ENCODE data around the gene KLF15. TPM values are rescaled to one million over a fixed set of nuclear protein-coding genes. Genes with fewer than 3 reads are reported as not detected.
A peak's percentile ranks its signal among the peaks of the same experiment; 100 is the strongest.

Gene KLF15
- total and polyA plus RNA-seq, 5 experiments from 2014 or later, result 1.2 to 1.6 TPM; not detected in 3

GRCh38 chr3:126316501-126316939, 40.7 kb downstream of the KLF15 start:
- ATAC-seq (no peak), DNase-seq (peak in 2 of 10 donors; percentile 13 to 24)
- Mint-ChIP-seq H3K27me3 (peaks cover 0 to 5% (median 2%) of the 10 kb centered on the region in 5 donors), H3K36me3 (no peaks in the 10 kb centered on the region), H3K9me3 (peaks cover 0 to 1% (median 0%) of the 10 kb centered on the region in 9 donors), H3K4me1 (no peaks in the 10 kb centered on the region), H3K4me3 (no peak overlapping the region), H3K27ac (no peak overlapping the region)
- POLR2A ChIA-PET, result no interaction called here

GRCh38 chr3:126316031-126316461, 41.2 kb downstream of the KLF15 start:
- Mint-ChIP-seq H3K4me1 (no peaks in the 10 kb centered on the region), H3K27me3 (peaks cover 0 to 5% (median 2%) of the 10 kb centered on the region in 5 donors), H3K4me3 (no peak overlapping the region), H3K27ac (no peak overlapping the region), H3K9me3 (peaks cover 0 to 1% (median 0%) of the 10 kb centered on the region in 9 donors), H3K36me3 (no peaks in the 10 kb centered on the region)
- ATAC-seq (no peak), DNase-seq (peak in 2 of 10 donors; percentile 4 to 32)
- POLR2A ChIA-PET, result no interaction called here

- H3K27me3 Mint-ChIP-seq, result peaks cover 0 to 9% (median 2%) of the 10 kb centered on the region in 5 donors
- no peak for DNase-seq
- no peaks in the 10 kb centered on the region for H3K36me3 Mint-ChIP-seq
- H3K4me3 Mint-ChIP-seq, result no peak overlapping the region
- POLR2A ChIA-PET, result no interaction called here
- peaks cover 0 to 1% (median 0%) of the 10 kb centered on the region in 9 donors for H3K9me3 Mint-ChIP-seq
- H3K27ac Mint-ChIP-seq, result no peak overlapping the region
- no peaks in the 10 kb centered on the region for H3K4me1 Mint-ChIP-seq
- no peak for ATAC-seq
These were observed 42.2 kb downstream of the KLF15 start for GRCh38 chr3:126314790-126315658.

- Mint-ChIP-seq H3K4me3 (no peak overlapping the region), H3K36me3 (no peaks in the 10 kb centered on the region), H3K4me1 (no peaks in the 10 kb centered on the region), H3K27ac (no peak overlapping the region), H3K9me3 (peaks cover 0 to 1% (median 0%) of the 10 kb centered on the region in 9 donors), H3K27me3 (peaks cover 0 to 9% (median 2%) of the 10 kb centered on the region in 5 donors)
- ATAC-seq, result no peak
- no peak for DNase-seq
- POLR2A ChIA-PET, result no interaction called here
These were observed 42.9 kb downstream of the KLF15 start for GRCh38 chr3:126314305-126314789.

- Mint-ChIP-seq H3K9me3 (peaks cover 0 to 1% (median 0%) of the 10 kb centered on the region in 9 donors), H3K36me3 (no peaks in the 10 kb centered on the region), H3K4me3 (no peak overlapping the region), H3K27ac (no peak overlapping the region), H3K27me3 (peaks cover 0 to 14% (median 3%) of the 10 kb centered on the region in 5 donors), H3K4me1 (peaks cover 0 to 2% (median 0%) of the 10 kb centered on the region in 4 donors)
- POLR2A ChIA-PET, result no interaction called here
- no peak for ATAC-seq
- DNase-seq, result no peak
These were observed 43.5 kb downstream of the KLF15 start for GRCh38 chr3:126313580-126314304.

GRCh38 chr3:126313166-126313565, 44.0 kb downstream of the KLF15 start:
- ATAC-seq, result no peak
- Mint-ChIP-seq H3K27ac (no peak overlapping the region), H3K27me3 (peaks cover 0 to 17% (median 3%) of the 10 kb centered on the region in 5 donors), H3K36me3 (no peaks in the 10 kb centered on the region), H3K4me1 (peaks cover 0 to 2% (median 0%) of the 10 kb centered on the region in 4 donors), H3K4me3 (no peak overlapping the region), H3K9me3 (peaks cover 0 to 1% (median 0%) of the 10 kb centered on the region in 9 donors)
- DNase-seq, result no peak
- POLR2A ChIA-PET, result no interaction called here

GRCh38 chr3:126312341-126312740, 44.9 kb downstream of the KLF15 start:
- Mint-ChIP-seq H3K27me3 (peaks cover 0 to 16% (median 3%) of the 10 kb centered on the region in 5 donors), H3K4me3 (no peak overlapping the region), H3K36me3 (no peaks in the 10 kb centered on the region), H3K27ac (no peak overlapping the region), H3K9me3 (peaks cover 0 to 1% (median 0%) of the 10 kb centered on the region in 9 donors), H3K4me1 (peaks cover 0 to 2% (median 0%) of the 10 kb centered on the region in 4 donors)
- no peak for DNase-seq
- ATAC-seq, result no peak
- POLR2A ChIA-PET, result interaction anchor here (0.6 kb wide), 1 partner anchor 16 kb away, joined by 6 read pairs; no protein-coding TSS in a partner anchor

- Mint-ChIP-seq H3K4me3 (no peak overlapping the region), H3K9me3 (peaks cover 0 to 1% (median 0%) of the 10 kb centered on the region in 9 donors), H3K36me3 (no peaks in the 10 kb centered on the region), H3K4me1 (peaks cover 0 to 2% (median 0%) of the 10 kb centered on the region in 4 donors), H3K27ac (no peak overlapping the region), H3K27me3 (peaks cover 0 to 23% (median 3%) of the 10 kb centered on the region in 5 donors)
- DNase-seq, result no peak
- POLR2A ChIA-PET, result no interaction called here
- no peak for ATAC-seq
These were observed 45.8 kb downstream of the KLF15 start for GRCh38 chr3:126311338-126311978.

- peaks cover 0 to 23% (median 3%) of the 10 kb centered on the region in 5 donors for H3K27me3 Mint-ChIP-seq
- ATAC-seq (no peak), DNase-seq (no peak)
- no peaks in the 10 kb centered on the region for H3K36me3 Mint-ChIP-seq
- POLR2A ChIA-PET, result no interaction called here
- H3K4me1 Mint-ChIP-seq, result peaks cover 0 to 2% (median 0%) of the 10 kb centered on the region in 4 donors
- H3K27ac Mint-ChIP-seq, result no peak overlapping the region
- no peak overlapping the region for H3K4me3 Mint-ChIP-seq
- no peaks in the 10 kb centered on the region for H3K9me3 Mint-ChIP-seq
These were observed 46.4 kb downstream of the KLF15 start for GRCh38 chr3:126310816-126311215.

GRCh38 chr3:126309861-126310655, 47.1 kb downstream of the KLF15 start:
- Mint-ChIP-seq H3K27me3 (peaks cover 0 to 30% (median 7%) of the 10 kb centered on the region in 5 donors), H3K27ac (peak overlapping the region in 1 of 10 donors; percentile 3), H3K9me3 (no peaks in the 10 kb centered on the region), H3K4me3 (no peak overlapping the region), H3K4me1 (peaks cover 0 to 2% (median 0%) of the 10 kb centered on the region in 4 donors), H3K36me3 (no peaks in the 10 kb centered on the region)
- POLR2A ChIA-PET, result no interaction called here
- ATAC-seq (no peak), DNase-seq (no peak)

- POLR2A ChIA-PET, result no interaction called here
- peaks cover 0 to 30% (median 7%) of the 10 kb centered on the region in 5 donors for H3K27me3 Mint-ChIP-seq
- peaks cover 0 to 7% (median 4%) of the 10 kb centered on the region in 9 donors for H3K9me3 Mint-ChIP-seq
- DNase-seq (no peak), ATAC-seq (no peak)
- H3K4me1 Mint-ChIP-seq, result peaks cover 0 to 2% (median 0%) of the 10 kb centered on the region in 4 donors
- no peak overlapping the region for H3K4me3 Mint-ChIP-seq
- H3K36me3 Mint-ChIP-seq, result peaks cover 0 to 5% (median 0%) of the 10 kb centered on the region in 3 donors
- no peak overlapping the region for H3K27ac Mint-ChIP-seq
These were observed 48.0 kb downstream of the KLF15 start for GRCh38 chr3:126309165-126309564.
